C4-2B (cell line): ENCODE measurements around the gene OTULINL.

Experiments used
- CTCF ChIP-seq: fragments of 450-650 bp; conservative IDR thresholded peaks from 2 replicates; pipeline ENCODE4 v1.5.1; 2017; ENCODE audit warnings: mild to moderate bottlenecking
- ZFX ChIP-seq: fragments of 450-650 bp; IDR thresholded peaks from 2 replicates; pipeline ENCODE4 v1.6.1; 2017

- no peak for TF ChIP-seq CTCF
- TF ChIP-seq ZFX, result no peak
Observed at GRCh38 chr5:14660833-14661232, 79.2 kb downstream of the OTULINL start.
